SJSA1 (cell line): Measurements from ENCODE around the gene SENP7. TPM values are rescaled to one million over a fixed set of nuclear protein-coding genes. Genes with fewer than 3 reads are reported as not detected.
"Not testable (repeated sequence)": the region's sequence is repeated elsewhere in the genome, so short reads cannot be mapped to it uniquely, and the experiment has no call there.

ENCODE experiments used
- DNase-seq, 2 experiments: peaks; one replicate each; pipeline ENCODE4 v3.0.0-alpha.2; 2015 to 2020; ENCODE audit warnings: low spot score in 2 of 2, low read depth in 1 of 2
- H3K27ac ChIP-seq: fragments of 250-450 bp; sonication (Bioruptor Pico); 2 replicates; pipeline ENCODE4 v1.5.1; 2020; ENCODE audit warnings: mild to moderate bottlenecking, moderate library complexity
- H3K27me3 ChIP-seq: fragments of 250-450 bp; sonication (Bioruptor Pico); replicated peaks from 2 replicates; pipeline ENCODE4 v1.5.1; 2020; ENCODE audit warnings: mild to moderate bottlenecking, moderate library complexity
- H3K36me3 ChIP-seq: fragments of 250-450 bp; sonication (Bioruptor Pico); 2 replicates; pipeline ENCODE4 v1.5.1; 2020; ENCODE audit warnings: mild to moderate bottlenecking
- H3K4me1 ChIP-seq: fragments of 250-450 bp; sonication (Bioruptor Pico); replicated peaks from 2 replicates; pipeline ENCODE4 v1.6.1; 2021; ENCODE audit warnings: mild to moderate bottlenecking
- H3K4me3 ChIP-seq: fragments of 250-450 bp; sonication (Bioruptor Pico); 2 replicates; pipeline ENCODE4 v1.5.1; 2020; ENCODE audit warnings: mild to moderate bottlenecking
- H3K9me3 ChIP-seq: fragments of 250-450 bp; sonication (Bioruptor Pico); replicated peaks from 2 replicates; pipeline ENCODE4 v1.5.1; 2020; ENCODE audit warnings: mild to moderate bottlenecking
- total RNA-seq: library from RNA; depleted of rRNA; stranded (reverse); fragments of >200 nt; shearing (Covaris generic); gene quantifications from 2 replicates; pipeline ENCODE4 v1.2.3, GENCODE V29; 2014

SENP7 gene
- total RNA-seq, 1 experiment from 2014 or later: 15.9 TPM

DNA sequence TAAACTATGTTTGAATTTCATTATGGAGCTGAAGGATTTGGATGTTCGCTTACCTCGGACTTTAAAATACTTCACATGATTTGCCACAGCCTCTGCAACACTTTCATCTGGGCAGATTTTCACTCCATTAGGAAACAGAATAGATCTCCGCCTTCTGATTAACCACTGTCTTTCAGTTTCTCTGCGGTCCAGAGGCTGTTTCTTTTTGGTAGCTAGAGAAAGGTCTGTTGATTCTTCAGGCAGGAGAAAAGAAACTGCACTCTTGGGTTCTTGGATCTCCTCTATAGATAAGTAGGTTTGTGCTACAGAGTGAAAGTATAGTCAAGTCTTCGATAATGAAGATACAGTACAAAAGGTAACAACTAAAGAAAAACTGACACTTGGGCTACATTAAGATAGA is 193.5 kb downstream of the SENP7 start:
- no peak overlapping the region for H3K4me3 ChIP-seq
- no peaks in the 10 kb centered on the region for H3K36me3 ChIP-seq
- no peaks in the 10 kb centered on the region for H3K27me3 ChIP-seq
- H3K4me1 ChIP-seq: no peaks in the 10 kb centered on the region
- no peaks in the 10 kb centered on the region for H3K9me3 ChIP-seq
- no peak overlapping the region for H3K27ac ChIP-seq
- DNase-seq: no peak

DNA sequence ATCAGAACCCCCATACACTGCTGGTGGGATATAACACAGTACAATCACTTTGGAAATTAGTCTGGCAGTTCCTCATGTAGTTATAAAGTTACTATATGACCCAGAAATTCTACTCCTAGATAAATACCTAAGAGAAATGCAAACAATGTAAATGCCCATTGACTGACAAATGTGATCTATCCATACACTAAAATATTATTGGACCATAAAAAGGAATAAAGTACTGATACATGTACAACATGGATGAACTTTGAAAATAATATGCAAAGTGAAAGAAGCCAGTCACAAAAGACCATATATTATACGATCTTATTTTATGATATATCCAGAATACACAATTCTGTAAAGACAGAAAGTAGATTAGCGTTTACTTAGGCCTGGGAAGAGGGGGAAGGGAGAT is 200.5 kb downstream of the SENP7 start:
- no peak overlapping the region for H3K4me3 ChIP-seq
- H3K9me3 ChIP-seq: no peaks in the 10 kb centered on the region
- DNase-seq: no peak
- no peak overlapping the region for H3K27ac ChIP-seq
- no peaks in the 10 kb centered on the region for H3K4me1 ChIP-seq
- no peaks in the 10 kb centered on the region for H3K36me3 ChIP-seq
- no peaks in the 10 kb centered on the region for H3K27me3 ChIP-seq

DNA sequence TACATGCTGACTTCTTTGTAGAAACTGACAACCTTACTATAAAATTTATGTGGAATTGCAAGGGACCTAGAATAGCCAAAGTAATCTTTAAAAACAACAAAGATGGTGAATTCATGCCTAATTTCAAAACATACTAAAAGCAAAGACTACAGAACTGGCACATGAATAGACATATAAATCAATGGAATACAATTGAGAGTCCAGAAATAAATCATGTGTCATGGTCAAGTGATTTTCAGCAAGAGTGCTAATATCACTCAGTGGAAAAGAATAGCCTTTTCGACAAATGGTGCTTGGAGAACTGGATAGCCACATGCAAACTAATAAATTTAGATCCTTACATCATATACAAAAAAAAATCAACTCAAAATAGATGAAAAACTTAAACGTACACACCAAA is 201.3 kb downstream of the SENP7 start:
- no peak for DNase-seq
- no peaks in the 10 kb centered on the region for H3K36me3 ChIP-seq
- H3K4me1 ChIP-seq: no peaks in the 10 kb centered on the region
- no peaks in the 10 kb centered on the region for H3K9me3 ChIP-seq
- H3K4me3 ChIP-seq: no peak overlapping the region
- no peaks in the 10 kb centered on the region for H3K27me3 ChIP-seq
- no peak overlapping the region for H3K27ac ChIP-seq

DNA sequence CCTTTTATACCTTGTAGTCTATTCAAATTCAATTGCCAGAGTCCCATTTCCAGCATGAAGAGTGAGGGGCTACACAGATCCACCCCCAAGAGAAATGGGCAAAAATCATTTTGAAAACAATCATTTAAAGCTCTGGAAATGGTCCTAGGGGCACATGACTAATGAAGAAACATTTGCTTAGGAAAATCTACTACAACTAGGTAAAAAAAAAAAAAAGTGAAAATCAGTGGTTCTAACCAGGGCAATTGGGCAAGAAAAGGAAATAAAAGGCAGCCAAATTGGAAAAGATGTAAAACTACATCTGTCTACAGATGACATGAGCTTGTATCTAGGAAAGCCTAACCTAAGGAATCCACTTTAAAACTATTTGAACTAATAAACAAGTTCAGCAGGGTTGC is 202.0 kb downstream of the SENP7 start:
- H3K4me1 ChIP-seq: no peaks in the 10 kb centered on the region
- no peak overlapping the region for H3K4me3 ChIP-seq
- no peaks in the 10 kb centered on the region for H3K27me3 ChIP-seq
- no peak for DNase-seq
- no peaks in the 10 kb centered on the region for H3K9me3 ChIP-seq
- H3K36me3 ChIP-seq: no peaks in the 10 kb centered on the region
- no peak overlapping the region for H3K27ac ChIP-seq

DNA sequence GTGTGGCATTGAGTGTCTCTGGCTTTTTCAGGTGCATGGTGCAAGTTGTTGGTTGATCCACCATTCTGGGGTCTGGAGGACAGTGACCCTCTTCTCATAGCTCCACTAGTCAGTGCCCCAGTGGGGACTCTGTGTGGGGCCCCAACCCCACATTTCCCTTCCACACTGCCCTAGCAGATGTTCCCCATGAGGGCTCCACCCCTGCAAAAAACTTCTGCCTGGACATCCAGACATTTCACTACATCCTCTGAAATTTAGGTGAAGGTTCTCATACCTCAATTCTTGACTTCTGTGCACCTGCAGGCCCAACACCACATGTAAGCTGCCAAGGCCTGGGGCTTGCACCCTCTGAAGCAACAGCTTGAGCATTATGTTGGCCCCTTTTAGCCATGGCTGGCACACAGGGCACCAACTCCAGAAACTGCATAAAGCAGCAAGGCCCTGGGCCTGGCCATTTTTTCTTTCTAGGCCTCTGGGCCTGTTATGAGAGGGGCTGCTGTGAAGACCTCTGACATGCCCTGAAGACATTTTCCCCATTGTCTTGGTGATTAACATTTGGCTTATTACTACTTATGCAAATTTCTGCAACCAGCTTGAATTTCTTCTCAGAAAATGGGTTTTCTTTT is 204.8 kb downstream of the SENP7 start:
- not testable (repeated sequence) for H3K27me3 ChIP-seq, H3K4me1 ChIP-seq, H3K27ac ChIP-seq, H3K4me3 ChIP-seq, DNase-seq, H3K36me3 ChIP-seq, H3K9me3 ChIP-seq

DNA sequence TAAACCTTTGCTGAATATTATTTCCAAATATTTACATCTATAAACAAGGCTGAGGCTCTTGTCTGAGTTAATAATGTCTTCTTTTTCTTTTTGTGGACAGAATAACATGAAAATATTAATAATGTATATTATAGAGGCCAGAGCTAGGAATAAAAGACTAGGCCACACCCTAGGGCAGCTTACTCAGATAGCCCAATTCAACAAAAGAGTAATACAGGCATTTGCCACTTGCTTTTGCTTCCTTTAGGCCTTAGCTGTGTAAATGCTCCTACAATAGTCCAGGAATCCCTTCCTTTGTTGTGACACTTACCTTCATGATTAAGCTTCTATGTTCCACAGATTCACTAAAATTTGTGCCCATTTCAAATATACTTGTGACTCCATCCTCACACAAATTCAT is 209.2 kb downstream of the SENP7 start:
- DNase-seq: no peak
- H3K4me3 ChIP-seq: no peak overlapping the region
- H3K36me3 ChIP-seq: no peaks in the 10 kb centered on the region
- no peaks in the 10 kb centered on the region for H3K9me3 ChIP-seq
- H3K27me3 ChIP-seq: no peaks in the 10 kb centered on the region
- peaks cover 10% of the 10 kb centered on the region for H3K4me1 ChIP-seq
- H3K27ac ChIP-seq: peak overlapping the region; percentile 24

DNA sequence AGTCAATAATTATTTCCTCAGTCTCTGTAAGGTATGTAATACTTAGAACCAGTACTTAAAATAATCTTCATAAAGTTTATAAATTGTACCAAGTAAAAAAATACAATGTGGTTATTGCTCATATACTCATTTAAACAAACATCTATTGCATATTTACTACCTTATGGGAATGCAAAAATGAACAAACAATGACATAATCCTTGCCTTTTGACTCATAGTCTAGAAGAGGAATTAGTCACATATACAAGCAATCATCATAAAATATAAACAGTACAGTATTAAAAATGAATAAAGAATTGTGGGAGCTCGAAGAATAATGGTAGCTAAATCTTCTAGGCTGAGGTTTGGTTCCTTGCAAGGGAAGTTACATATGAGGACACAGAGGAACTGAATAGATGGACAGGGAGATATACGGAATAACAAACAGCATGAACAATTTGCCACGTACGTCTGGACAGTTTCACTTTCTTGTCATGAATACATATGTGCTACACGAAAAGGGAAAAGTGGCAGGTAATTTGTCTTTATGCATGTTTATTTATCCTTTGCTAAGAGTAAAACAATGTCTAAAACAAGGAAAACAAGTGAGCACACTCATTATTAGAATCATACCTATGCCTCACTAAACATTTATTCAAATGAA is 209.8 kb downstream of the SENP7 start:
- Histone ChIP-seq H3K27me3 (no peaks in the 10 kb centered on the region), H3K27ac (peak overlapping the region; percentile 24), H3K4me1 (peaks cover 10% of the 10 kb centered on the region), H3K9me3 (no peaks in the 10 kb centered on the region), H3K4me3 (peak overlapping the region; percentile 11), H3K36me3 (no peaks in the 10 kb centered on the region)
- peak in 1 of 2 experiments; percentile 44 for DNase-seq

DNA sequence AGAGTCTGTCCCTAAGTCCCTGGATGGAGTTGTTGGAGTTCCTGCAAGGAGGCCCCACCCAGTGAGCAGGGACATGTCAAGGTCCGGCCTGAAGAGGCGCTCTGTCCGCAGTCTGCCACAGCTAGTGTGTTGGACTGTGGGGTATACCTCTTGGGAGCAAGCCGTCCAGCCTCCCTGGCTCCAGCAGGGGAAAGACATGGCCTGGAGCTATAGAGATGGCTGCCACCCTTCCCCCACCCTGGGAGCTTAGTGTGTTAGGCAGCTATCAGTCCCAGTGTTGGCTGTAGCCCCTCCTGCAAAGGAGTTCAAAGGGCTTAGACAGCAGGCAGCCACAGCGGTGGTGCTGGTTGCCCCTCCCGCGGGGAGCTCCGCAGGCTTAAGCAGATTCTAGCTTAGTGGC is 212.9 kb downstream of the SENP7 start:
- H3K4me1 ChIP-seq: peaks cover 10% of the 10 kb centered on the region

DNA sequence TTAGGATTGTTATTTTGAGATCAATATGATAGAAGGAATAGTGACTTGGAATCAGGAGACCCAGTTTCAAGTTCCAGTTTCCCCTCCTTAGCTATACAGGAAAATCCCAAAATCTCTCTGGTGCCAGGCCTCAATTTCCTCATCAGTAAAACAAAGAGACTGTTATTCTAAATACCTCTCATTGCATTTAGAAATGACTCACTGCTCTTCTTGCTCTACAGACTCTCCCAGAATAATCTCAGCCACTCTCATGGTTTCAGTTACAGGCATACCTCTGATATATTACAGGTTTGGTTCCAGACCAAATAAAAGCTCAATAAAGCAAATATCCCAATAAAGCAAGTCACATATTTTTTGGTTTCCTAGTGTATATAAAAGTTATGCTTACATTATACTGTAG is 221.0 kb downstream of the SENP7 start:
- no peaks in the 10 kb centered on the region for H3K9me3 ChIP-seq
- no peak for DNase-seq

More for the DNA sequence above, 212.9 kb downstream of the SENP7 start:
- Histone ChIP-seq H3K36me3 (no peaks in the 10 kb centered on the region), H3K27me3 (no peaks in the 10 kb centered on the region), H3K4me3 (no peak overlapping the region), H3K9me3 (no peaks in the 10 kb centered on the region), H3K27ac (no peak overlapping the region)
- no peak for DNase-seq

DNA sequence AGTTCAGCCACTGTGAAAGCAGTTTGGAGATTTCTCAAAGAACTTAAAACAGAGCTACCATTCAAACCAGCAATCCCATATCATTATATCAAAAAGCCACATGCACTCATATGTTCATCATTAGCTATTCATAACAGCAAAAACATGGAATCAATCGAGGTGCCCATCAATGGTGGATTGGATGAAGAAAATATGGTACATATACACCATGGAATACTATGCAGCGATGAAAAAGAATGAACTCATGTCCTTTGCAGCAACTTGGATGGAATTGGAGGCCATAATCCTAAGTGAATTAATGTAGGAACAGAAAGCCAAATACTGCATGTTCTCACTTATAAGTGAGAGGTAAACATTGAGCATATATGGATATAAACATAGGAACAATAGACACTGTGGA is 224.7 kb downstream of the SENP7 start:
- H3K9me3 ChIP-seq: no peaks in the 10 kb centered on the region
- no peak overlapping the region for H3K4me3 ChIP-seq
- no peaks in the 10 kb centered on the region for H3K36me3 ChIP-seq
- DNase-seq: no peak
- no peak overlapping the region for H3K27ac ChIP-seq
- no peaks in the 10 kb centered on the region for H3K27me3 ChIP-seq
- H3K4me1 ChIP-seq: peaks cover 7% of the 10 kb centered on the region

More for the DNA sequence above, 221.0 kb downstream of the SENP7 start:
- H3K36me3 ChIP-seq: no peaks in the 10 kb centered on the region
- H3K4me3 ChIP-seq: no peak overlapping the region
- no peaks in the 10 kb centered on the region for H3K27me3 ChIP-seq
- H3K4me1 ChIP-seq: peaks cover 7% of the 10 kb centered on the region
- no peak overlapping the region for H3K27ac ChIP-seq

DNA sequence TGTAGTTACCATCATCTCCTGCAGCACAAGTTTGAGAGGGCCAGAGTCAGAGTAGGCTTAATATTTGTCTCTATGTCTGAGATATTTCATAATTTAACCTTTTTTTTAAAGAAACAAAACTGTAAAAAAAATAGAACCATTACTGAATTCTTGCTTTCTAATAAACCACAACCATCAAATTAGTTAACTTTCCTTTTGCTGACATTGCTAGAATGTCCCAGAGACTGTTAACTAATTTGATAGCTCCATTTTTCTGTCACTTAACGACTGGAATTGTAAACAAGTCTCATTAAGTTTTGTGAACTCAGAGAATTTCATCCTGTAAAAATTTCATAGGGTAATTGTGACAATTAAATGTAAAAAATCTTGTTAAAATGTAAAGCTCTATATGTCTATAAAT is 228.3 kb downstream of the SENP7 start:
- Histone ChIP-seq H3K27me3 (no peaks in the 10 kb centered on the region), H3K4me1 (peaks cover 12% of the 10 kb centered on the region), H3K36me3 (no peaks in the 10 kb centered on the region), H3K9me3 (no peaks in the 10 kb centered on the region), H3K27ac (no peak overlapping the region), H3K4me3 (no peak overlapping the region)
- no peak for DNase-seq

DNA sequence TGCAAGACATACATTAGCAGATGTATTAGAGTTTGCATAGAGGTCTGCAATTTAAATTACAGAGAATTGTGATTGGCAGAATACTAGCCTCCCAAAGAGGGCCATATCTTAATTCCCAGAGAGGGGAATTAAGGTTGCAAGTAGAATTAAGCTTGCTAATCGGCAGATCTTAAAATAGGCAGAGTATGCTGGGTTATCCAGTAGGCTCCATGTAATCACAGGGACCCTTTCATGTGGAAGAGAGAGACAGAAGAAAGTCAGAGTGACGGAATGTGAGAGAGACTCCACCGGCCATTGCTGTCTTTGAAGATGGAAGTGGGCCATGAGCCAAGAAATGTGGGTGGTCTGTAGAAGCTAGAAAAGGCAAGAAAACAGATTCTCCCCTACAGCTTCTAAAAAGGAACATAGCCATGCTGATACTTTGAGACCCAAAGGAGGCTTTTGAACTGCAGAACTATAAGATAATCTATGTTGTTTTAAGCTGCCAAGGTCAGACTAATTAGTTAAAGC is 231.4 kb downstream of the SENP7 start:
- peaks cover 12% of the 10 kb centered on the region for H3K4me1 ChIP-seq
- no peaks in the 10 kb centered on the region for H3K27me3 ChIP-seq
- H3K9me3 ChIP-seq: no peaks in the 10 kb centered on the region
- H3K27ac ChIP-seq: no peak overlapping the region
- H3K36me3 ChIP-seq: no peaks in the 10 kb centered on the region
- peak; percentile 74 to 87 for DNase-seq
- H3K4me3 ChIP-seq: no peak overlapping the region

DNA sequence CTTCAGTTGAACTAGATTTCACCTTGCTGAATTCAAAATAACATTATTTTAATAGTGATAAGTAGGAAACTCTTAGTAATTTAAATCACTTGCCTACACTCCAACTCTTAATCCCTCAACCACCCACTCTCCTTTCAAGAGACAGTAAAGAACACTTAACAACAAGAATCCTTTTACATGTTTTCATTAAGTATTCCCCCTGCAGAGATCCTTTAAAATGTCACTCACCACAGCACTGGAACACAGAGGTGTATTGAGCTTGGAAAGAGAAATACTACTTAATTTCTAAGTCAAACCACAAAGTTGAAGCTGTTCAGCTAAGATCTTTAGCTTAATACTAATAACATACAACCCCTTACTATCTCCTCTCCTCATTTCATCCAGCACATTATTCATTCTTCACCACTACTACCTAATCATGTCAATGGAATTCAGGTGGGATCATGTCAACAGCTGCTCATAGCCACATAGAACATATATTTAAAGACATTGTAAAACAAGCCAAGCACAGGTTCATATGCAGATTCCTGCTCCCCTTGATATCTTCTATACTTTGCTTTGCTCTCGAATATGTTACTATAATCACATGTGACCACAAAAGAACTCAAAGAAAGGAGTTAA is 233.1 kb downstream of the SENP7 start:
- Histone ChIP-seq H3K4me1 (peaks cover 12% of the 10 kb centered on the region), H3K27me3 (no peaks in the 10 kb centered on the region), H3K4me3 (no peak overlapping the region), H3K9me3 (no peaks in the 10 kb centered on the region), H3K27ac (no peak overlapping the region), H3K36me3 (no peaks in the 10 kb centered on the region)
- DNase-seq: no peak

DNA sequence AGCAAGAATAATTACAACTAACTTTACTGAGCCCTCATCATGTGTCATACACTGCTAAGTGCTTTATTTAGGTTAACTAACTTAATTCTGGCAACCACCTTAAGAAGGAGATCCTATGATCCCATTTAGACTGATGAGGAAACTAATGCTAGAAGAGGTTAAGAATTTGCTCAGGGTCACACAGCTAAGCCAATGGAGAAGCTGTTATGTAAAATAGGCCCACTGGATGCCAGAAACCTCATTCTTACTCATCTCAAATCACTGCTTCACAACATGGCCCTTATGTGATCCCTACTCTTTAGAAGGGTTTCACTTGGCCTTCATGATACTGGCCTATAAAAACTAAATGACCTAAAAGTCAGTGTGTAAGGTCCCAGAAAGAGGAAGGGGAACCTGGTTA is 233.8 kb downstream of the SENP7 start:
- Histone ChIP-seq H3K9me3 (no peaks in the 10 kb centered on the region), H3K27ac (no peak overlapping the region), H3K27me3 (no peaks in the 10 kb centered on the region), H3K4me1 (peaks cover 12% of the 10 kb centered on the region), H3K36me3 (no peaks in the 10 kb centered on the region), H3K4me3 (no peak overlapping the region)
- DNase-seq: no peak
